PC-3 (cell line): ENCODE results near the gene PPP2CA.

Experiments used
- CTCF ChIP-seq: fragments of 300-600 bp; sonication (generic); conservative IDR thresholded peaks from 2 replicates; pipeline ENCODE4 v1.5.1; 2017; ENCODE audit warnings: antibody characterized with exemption, low read depth, mild to moderate bottlenecking, low read length
- EZH2 ChIP-seq: fragments of 300-600 bp; sonication (generic); IDR thresholded peaks from one replicate; pipeline ENCODE4 v1.6.1; 2017; ENCODE audit warnings: antibody characterized with exemption, mild to moderate bottlenecking, low read length; ENCODE audit not compliant: unreplicated experiment

GRCh38 chr5:134246771-134247427, 21.0 kb upstream of the PPP2CA start:
- no peak for TF ChIP-seq CTCF
- no peak for TF ChIP-seq EZH2
